ENCODE data around the gene BTBD16.

The BTBD16 gene

DNA sequence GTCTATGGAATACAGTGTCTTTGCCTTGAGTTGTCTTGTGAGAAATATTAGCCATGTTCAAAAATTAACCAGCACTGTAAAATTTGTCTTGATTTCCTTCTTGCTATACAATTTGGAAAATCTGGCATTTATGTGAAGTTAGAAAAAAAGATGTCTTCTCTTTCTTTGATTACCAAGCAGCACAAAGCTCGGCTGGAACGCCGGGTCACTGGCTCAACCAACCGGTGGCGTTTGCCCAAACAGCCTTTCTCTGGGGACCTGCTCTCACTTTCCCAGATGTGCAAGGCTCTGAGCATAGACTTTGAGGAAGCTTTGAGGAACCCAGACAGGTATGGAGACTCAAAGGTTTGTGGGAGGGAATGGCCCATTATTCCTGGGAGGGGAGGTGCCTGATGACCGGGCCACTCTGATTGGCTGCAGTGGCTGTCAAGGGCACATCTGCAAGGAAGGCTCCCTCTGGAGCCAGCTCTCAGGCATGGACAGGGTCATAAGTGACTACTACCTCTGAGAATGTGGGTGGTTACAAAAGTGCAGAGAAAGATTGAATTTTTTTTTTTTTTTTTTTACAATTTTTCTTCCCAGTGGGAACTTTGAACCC, 5.6 kb downstream of the BTBD16 start:
- no peak for DNase-seq

DNA sequence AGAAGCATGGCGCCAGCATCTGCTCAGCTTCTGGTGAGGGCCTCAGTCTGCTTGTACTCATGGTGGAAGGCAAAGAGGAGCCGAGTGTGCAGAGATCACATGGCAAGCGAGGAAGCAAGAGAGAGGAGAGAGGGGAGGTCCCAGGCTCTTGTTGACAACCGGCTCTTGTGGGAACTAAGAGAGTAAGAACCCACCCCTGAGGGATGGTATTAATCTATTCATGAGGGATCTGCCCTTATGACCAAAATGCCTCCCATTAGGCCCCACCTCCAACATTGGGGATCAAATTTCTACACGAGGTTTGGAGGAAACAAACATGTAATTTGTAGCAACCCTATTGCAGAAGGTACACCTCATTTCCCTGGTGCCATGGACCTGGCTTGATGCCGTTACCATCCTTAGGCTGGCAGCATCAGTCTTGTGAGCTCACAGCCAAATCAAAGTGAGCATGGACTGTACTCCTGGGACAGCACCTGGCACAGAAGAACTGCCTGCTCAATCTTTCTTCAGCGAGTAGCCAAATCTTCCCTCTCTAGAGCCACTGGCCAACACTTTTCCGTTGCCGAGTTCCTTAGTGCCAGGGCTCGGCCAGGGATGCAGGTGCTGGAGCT, 6.5 kb downstream of the BTBD16 start:
- DNase-seq = no peak

- DNase-seq = no peak
Measured at GRCh38 chr10:122279725-122280141, 8.6 kb downstream of the BTBD16 start.

- DNase-seq = no peak
Measured at GRCh38 chr10:122280156-122280555, 9.1 kb downstream of the BTBD16 start.

GRCh38 chr10:122281018-122281626, 10.0 kb downstream of the BTBD16 start:
- DNase-seq = no peak

- no peak for DNase-seq
Measured at GRCh38 chr10:122281751-122282150, 10.7 kb downstream of the BTBD16 start.

DNA sequence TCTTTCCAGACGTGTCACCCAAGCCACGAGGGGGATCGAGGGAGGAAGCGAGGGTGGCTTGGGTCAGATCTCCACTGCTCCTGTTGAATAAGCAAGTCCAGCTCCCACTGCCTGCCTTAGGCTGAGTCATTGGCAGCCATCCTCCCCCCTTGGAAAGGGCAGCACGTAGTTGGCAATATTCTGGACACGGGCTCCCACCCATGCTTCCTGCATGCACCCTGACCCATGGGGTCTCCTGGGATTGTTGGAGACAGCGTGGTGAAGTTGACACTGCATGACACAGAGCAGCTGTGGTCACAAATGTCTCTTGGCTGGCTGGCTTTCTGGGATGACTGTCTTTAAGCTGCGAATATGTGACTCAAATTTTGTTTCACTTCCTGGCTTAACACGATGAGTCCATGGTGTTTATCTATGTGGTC, 11.2 kb downstream of the BTBD16 start:
- no peak for DNase-seq

- DNase-seq = no peak
Measured at GRCh38 chr10:122282909-122283308, 11.8 kb downstream of the BTBD16 start.

- no peak for DNase-seq
Measured at GRCh38 chr10:122285506-122286444, 14.7 kb downstream of the BTBD16 start.

GRCh38 chr10:122286867-122287266, 15.8 kb downstream of the BTBD16 start:
- no peak for DNase-seq

DNA sequence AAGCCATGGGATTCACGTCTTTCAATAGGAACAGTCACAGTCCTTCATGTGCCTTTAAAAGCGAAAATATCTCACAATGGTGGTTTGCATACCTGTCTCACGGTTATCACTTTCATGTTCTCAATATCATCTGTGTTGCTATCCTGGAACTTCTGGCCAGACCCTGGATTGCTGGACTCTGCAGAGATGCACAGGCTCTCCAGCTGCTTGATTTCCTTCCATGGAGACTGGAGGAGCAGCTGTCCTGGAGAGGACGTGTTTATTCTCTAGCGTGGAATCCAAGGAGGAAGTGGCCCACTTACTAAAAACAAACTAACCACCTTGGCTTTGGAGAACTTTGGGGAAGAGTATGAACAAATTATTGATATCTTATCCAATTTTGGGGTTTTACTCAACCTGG, 16.5 kb downstream of the BTBD16 start:
- no peak for DNase-seq

- DNase-seq = no peak
Measured at GRCh38 chr10:122288262-122288661, 17.2 kb downstream of the BTBD16 start.

DNA sequence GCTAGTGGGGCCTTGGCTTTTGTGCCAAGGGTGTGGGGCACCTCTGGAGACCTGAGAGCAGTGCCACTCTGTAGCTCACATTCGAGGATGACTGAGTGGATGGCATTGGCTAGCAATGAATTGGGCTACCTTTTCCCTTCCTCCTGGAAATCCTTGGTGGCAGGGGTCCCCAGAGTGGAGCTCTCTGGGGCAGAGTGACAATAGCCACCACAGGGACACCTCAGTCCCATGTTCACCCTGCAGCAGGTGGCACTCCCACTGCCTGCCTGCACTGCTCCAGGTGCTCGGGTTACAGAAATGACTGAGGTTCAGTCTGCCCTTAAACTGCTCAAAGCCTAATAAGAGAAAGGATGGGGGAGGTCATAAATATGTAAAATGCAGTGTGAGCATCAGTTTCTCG, 17.8 kb downstream of the BTBD16 start:
- no peak for DNase-seq

GRCh38 chr10:122290334-122290733, 19.2 kb downstream of the BTBD16 start:
- DNase-seq = no peak

DNA sequence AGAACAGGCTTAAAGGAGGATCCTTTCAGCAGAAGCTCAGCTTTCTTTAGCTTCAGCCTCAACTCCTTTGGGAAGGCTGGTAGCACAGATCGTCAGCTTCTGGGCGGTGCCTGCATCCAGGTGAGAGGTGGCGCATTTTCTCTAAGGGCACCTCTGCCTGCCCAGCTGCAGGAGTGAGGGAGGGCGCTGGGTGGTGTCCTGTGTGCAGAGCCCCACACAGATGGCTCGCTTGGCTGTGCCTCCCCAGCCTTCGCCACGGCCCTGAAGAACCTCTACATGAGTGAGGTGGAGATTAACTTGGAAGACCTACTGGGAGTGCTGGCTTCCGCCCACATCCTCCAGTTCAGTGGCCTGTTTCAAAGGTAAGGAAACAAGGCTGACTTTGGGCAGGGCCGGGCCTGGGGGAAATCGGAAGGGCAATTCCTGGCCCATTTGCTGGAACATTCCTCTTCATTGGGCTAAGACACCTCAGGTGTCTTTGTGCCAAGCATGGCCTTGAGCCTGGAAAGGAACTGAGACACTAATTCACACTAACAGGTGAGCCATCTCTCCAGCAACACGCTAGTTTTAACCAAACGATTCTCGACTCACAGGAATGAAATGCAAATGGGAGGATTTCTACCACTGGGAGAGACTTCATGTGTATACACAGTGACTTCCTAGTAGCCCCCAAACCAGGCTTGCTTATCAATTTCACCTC, 19.9 kb downstream of the BTBD16 start:
- DNase-seq = no peak

GRCh38 chr10:122291739-122292138, 20.6 kb downstream of the BTBD16 start:
- DNase-seq = no peak

DNA sequence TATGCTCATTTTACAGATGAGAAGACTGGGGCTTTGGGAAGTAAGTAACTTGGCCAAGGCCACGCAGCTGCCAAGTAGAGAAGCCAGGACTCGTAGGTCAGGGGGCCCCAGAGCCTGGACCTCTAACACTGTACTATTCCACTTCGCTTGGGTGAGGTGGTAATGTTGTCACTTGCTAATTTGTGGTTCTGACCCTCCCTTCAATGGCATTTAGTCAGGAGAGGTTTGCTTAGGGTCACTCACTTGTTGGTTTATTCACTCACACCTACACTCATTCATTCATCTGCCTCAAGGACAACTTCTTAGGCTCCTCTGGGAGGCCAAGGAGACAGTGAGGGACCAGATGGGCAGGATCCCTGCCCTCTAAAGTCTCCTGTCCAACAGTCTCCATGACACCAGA, 21.3 kb downstream of the BTBD16 start:
- no peak for DNase-seq

- no peak for DNase-seq
Measured at GRCh38 chr10:122293156-122293960, 22.3 kb downstream of the BTBD16 start.

GRCh38 chr10:122293961-122294380, 22.9 kb downstream of the BTBD16 start:
- DNase-seq = no peak

DNA sequence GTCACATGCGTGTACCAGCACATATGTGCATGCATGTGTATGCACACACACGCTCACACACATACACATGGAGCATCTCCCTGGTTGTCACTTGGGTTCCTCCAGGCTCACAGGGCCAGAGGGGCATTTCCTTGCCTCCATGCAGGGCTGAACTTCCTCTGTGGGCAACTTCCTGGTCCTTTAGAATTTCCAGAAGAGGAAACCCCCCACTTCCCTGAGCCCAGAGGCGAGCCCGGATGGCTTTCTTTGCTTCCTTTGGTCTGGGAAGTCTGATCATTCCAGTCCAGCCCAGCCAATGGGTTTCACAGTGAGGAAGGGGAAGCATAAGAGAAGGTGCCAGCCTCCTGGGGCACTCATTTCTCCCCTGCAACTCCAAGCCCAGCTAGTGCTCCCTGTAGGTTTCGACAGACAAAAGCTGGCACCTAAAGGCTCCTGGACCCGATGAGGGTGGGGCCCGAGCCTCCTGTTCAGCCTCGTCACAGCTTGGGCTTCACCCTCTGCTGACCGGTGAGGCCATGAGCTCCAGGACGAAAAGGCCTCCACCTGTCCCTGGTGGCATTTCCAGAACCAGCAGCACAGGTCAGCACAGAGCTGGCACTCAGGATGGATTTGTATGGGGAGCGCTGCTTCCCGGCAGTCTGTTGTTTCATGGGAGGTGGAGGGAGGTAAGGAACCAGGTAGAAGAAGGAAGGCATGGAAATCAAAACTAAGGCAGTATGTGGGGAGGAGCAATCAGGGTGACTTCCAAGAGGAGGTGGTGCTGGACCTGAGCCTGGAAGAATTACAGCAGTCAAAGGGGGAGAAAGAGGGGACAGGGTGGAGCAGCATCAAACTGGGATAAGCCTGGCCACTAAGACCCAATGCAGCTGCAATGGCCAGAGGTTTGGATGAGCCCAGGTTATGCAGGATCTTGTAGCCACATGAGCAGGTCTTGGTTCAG, 23.7 kb downstream of the BTBD16 start:
- no peak for DNase-seq

GRCh38 chr10:122295451-122295809, 24.3 kb downstream of the BTBD16 start:
- DNase-seq = no peak

All from NCI-H187 treated with DMSO at 0.1 percent for 48 hours (cell line).